ENCODE results near the gene ZNF771. TPM values are rescaled to one million over a fixed set of nuclear protein-coding genes. Genes with fewer than 3 reads are reported as not detected.
"Not testable (repeated sequence)": the region's sequence is repeated elsewhere in the genome, so short reads cannot be mapped to it uniquely, and the experiment has no call there.

Gene ZNF771
- total RNA-seq, 1 donor from 2014 or later: 16.3 TPM

GRCh38 chr16:30457743-30458560 lies 50.5 kb downstream of the ZNF771 start:
- no peak overlapping the region for H3K27ac Mint-ChIP-seq (ENCODE audit: unreplicated experiment)
- no peaks in the 10 kb centered on the region for H3K27me3 Mint-ChIP-seq (ENCODE audit: unreplicated experiment)
- no peak for DNase-seq (ENCODE audit: low spot score)
- no peaks in the 10 kb centered on the region for H3K4me1 Mint-ChIP-seq (ENCODE audit: unreplicated experiment)
- no peak overlapping the region for H3K4me3 Mint-ChIP-seq (ENCODE audit: unreplicated experiment)
- H3K9me3 Mint-ChIP-seq (ENCODE audit: unreplicated experiment): no peaks in the 10 kb centered on the region
- no peaks in the 10 kb centered on the region for H3K36me3 Mint-ChIP-seq (ENCODE audit: low read depth, unreplicated experiment)
- no peak for TF ChIP-seq CTCF (IDR thresholded peaks at IDR 0.05; ENCODE audit: unreplicated experiment)

- Mint-ChIP-seq H3K4me3 (ENCODE audit: unreplicated experiment) (no peak overlapping the region), H3K27ac (ENCODE audit: unreplicated experiment) (no peak overlapping the region), H3K27me3 (ENCODE audit: unreplicated experiment) (no peaks in the 10 kb centered on the region), H3K9me3 (ENCODE audit: unreplicated experiment) (no peaks in the 10 kb centered on the region), H3K4me1 (ENCODE audit: unreplicated experiment) (no peaks in the 10 kb centered on the region), H3K36me3 (ENCODE audit: low read depth, unreplicated experiment) (no peaks in the 10 kb centered on the region)
- no peak for DNase-seq (ENCODE audit: low spot score)
- TF ChIP-seq CTCF (IDR thresholded peaks at IDR 0.05; ENCODE audit: unreplicated experiment): no peak
These were observed 51.4 kb downstream of the ZNF771 start for GRCh38 chr16:30458561-30459394.

GRCh38 chr16:30459456-30459855 lies 52.0 kb downstream of the ZNF771 start:
- Mint-ChIP-seq H3K9me3 (ENCODE audit: unreplicated experiment) (no peaks in the 10 kb centered on the region), H3K27ac (ENCODE audit: unreplicated experiment) (no peak overlapping the region), H3K36me3 (ENCODE audit: low read depth, unreplicated experiment) (no peaks in the 10 kb centered on the region), H3K4me1 (ENCODE audit: unreplicated experiment) (no peaks in the 10 kb centered on the region), H3K4me3 (ENCODE audit: unreplicated experiment) (no peak overlapping the region), H3K27me3 (ENCODE audit: unreplicated experiment) (no peaks in the 10 kb centered on the region)
- TF ChIP-seq CTCF (IDR thresholded peaks at IDR 0.05; ENCODE audit: unreplicated experiment): no peak
- DNase-seq (ENCODE audit: low spot score): no peak

GRCh38 chr16:30461426-30461825 lies 54.0 kb downstream of the ZNF771 start:
- not testable (repeated sequence) for H3K4me3 Mint-ChIP-seq (ENCODE audit: unreplicated experiment); H3K27me3 Mint-ChIP-seq (ENCODE audit: unreplicated experiment); H3K36me3 Mint-ChIP-seq (ENCODE audit: low read depth, unreplicated experiment); DNase-seq (ENCODE audit: low spot score); H3K27ac Mint-ChIP-seq (ENCODE audit: unreplicated experiment); H3K4me1 Mint-ChIP-seq (ENCODE audit: unreplicated experiment); H3K9me3 Mint-ChIP-seq (ENCODE audit: unreplicated experiment)

DNA sequence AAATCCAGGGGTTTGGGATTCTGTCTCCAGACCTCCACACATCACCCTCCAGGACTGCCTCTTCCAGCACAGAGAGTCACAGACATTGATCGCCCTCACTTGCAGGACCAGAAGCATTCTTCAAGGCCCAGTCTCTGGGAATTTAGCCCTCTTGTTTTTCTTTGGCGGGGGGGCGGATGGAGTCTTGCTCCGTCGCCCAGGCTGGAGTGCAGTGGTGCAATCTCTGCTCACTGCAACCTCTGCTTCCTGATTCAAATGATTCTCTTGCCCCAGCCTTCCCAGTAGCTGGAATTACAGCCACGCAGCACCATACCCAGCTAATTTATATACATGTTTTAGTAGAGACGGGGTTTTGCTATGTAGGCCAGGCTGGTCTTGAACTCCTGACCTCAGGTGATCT lies 56.7 kb downstream of the ZNF771 start:
- Mint-ChIP-seq H3K36me3 (ENCODE audit: low read depth, unreplicated experiment) (no peaks in the 10 kb centered on the region), H3K4me1 (ENCODE audit: unreplicated experiment) (no peaks in the 10 kb centered on the region), H3K4me3 (ENCODE audit: unreplicated experiment) (no peak overlapping the region), H3K27me3 (ENCODE audit: unreplicated experiment) (no peaks in the 10 kb centered on the region), H3K9me3 (ENCODE audit: unreplicated experiment) (no peaks in the 10 kb centered on the region), H3K27ac (ENCODE audit: unreplicated experiment) (no peak overlapping the region)
- no peak for TF ChIP-seq CTCF (IDR thresholded peaks at IDR 0.05; ENCODE audit: unreplicated experiment)
- DNase-seq (ENCODE audit: low spot score): no peak

Other genes with a start within 250 kb of the ZNF771 start
- gene CORO1A, start 224.0 kb upstream of the ZNF771 start, total RNA-seq (ENCODE audit: unreplicated experiment): 24.9 TPM
- gene BOLA2B, start 213.9 kb upstream of the ZNF771 start, total RNA-seq (ENCODE audit: unreplicated experiment): 70.6 TPM
- 61.0 TPM for gene SLX1A, start 213.7 kb upstream of the ZNF771 start, total RNA-seq (ENCODE audit: unreplicated experiment)
- 17.9 TPM for gene SULT1A3, start 208.4 kb upstream of the ZNF771 start, total RNA-seq (ENCODE audit: unreplicated experiment)
- gene NPIPB13, start 159.1 kb upstream of the ZNF771 start, total RNA-seq (ENCODE audit: unreplicated experiment): 10.7 TPM
- 77.2 TPM for gene CD2BP2, start 52.3 kb upstream of the ZNF771 start, total RNA-seq (ENCODE audit: unreplicated experiment)
- gene TBC1D10B, start 37.1 kb upstream of the ZNF771 start, total RNA-seq (ENCODE audit: unreplicated experiment): 62.4 TPM
- 0.85 TPM for gene MYL11, start 32.8 kb upstream of the ZNF771 start, total RNA-seq (ENCODE audit: unreplicated experiment)
- gene SEPTIN1, start 25.0 kb upstream of the ZNF771 start, total RNA-seq (ENCODE audit: unreplicated experiment): 1.6 TPM
- gene ZNF48, start 12.2 kb upstream of the ZNF771 start, total RNA-seq (ENCODE audit: unreplicated experiment): 40.4 TPM
- gene DCTPP1, start 22.4 kb downstream of the ZNF771 start, total RNA-seq (ENCODE audit: unreplicated experiment): 61.1 TPM
- 43.1 TPM for gene SEPHS2, start 38.3 kb downstream of the ZNF771 start, total RNA-seq (ENCODE audit: unreplicated experiment)
- not detected for gene ITGAL, start 65.1 kb downstream of the ZNF771 start, total RNA-seq (ENCODE audit: unreplicated experiment)
- 31.4 TPM for gene ZNF768, start 119.0 kb downstream of the ZNF771 start, total RNA-seq (ENCODE audit: unreplicated experiment)
- gene ZNF747, start 127.3 kb downstream of the ZNF771 start, total RNA-seq (ENCODE audit: unreplicated experiment): 9.7 TPM
- gene ZNF764, start 150.8 kb downstream of the ZNF771 start, total RNA-seq (ENCODE audit: unreplicated experiment): 13.8 TPM
- gene ZNF688, start 164.1 kb downstream of the ZNF771 start, total RNA-seq (ENCODE audit: unreplicated experiment): 9.6 TPM
- 33.5 TPM for gene ZNF785, start 178.1 kb downstream of the ZNF771 start, total RNA-seq (ENCODE audit: unreplicated experiment)
- gene ZNF689, start 202.8 kb downstream of the ZNF771 start, total RNA-seq (ENCODE audit: unreplicated experiment): 12.0 TPM
- gene PRR14, start 243.4 kb downstream of the ZNF771 start, total RNA-seq (ENCODE audit: unreplicated experiment): 45.3 TPM